Left colon (tissue), 2 donors: ENCODE measurements around the gene CPN2. TPM values are rescaled to one million over a fixed set of nuclear protein-coding genes. Genes with fewer than 3 reads are reported as not detected.

Experiments used
- ATAC-seq: fragments of 200-7000 bp; cut with Tn5 transposase; one replicate; pipeline ENCODE4 v1.9.1; 2020; ENCODE audit warnings: mild to moderate bottlenecking, moderate library complexity
- DNase-seq, 2 donors: peaks; one replicate each; pipeline ENCODE4 v3.0.0-alpha.2; 2020
- intact Hi-C, 2 donors: fragments of 100-400 bp; cut with DNase I in 1 of 2; cut with micrococcal nuclease in 1 of 2; formaldehyde crosslinking; loops; one replicate each; pipeline versions ENCODE4 v1.11.2 to v1.14.0; 2022; cut with DNase I, micrococcal nuclease
- long read RNA-seq: library from polyadenylated mRNA; unstranded; transcript quantifications from one replicate; pipeline ENCODE4 v2.0.0, GENCODE V29; 2021
- total RNA-seq, 2 donors: library from RNA; stranded (reverse); fragmentation: NEBNext Ultra II Directional; extraction: Animal tissue kit (Norgen Biotek cat#: 25700); gene quantifications; one replicate each; pipeline ENCODE4 v1.2.1, GENCODE V29; 2021
- donor health status: DM: no; HTN: no; CAD: no.
- donor health status: DM: yes; HTN: yes; CAD: no.

Gene CPN2
- total RNA-seq, result not detected
- long read RNA-seq, result 0 reads

GRCh38 chr3:194351080-194351672, at the start of gene CPN2:
CPN2 (minus strand) TSS chr3:194351328; CDS start chr3:194342702, 8,626 bp downstream.
- ATAC-seq (no peak), DNase-seq (no peak)
- intact Hi-C loops, result no loop called here

DNA sequence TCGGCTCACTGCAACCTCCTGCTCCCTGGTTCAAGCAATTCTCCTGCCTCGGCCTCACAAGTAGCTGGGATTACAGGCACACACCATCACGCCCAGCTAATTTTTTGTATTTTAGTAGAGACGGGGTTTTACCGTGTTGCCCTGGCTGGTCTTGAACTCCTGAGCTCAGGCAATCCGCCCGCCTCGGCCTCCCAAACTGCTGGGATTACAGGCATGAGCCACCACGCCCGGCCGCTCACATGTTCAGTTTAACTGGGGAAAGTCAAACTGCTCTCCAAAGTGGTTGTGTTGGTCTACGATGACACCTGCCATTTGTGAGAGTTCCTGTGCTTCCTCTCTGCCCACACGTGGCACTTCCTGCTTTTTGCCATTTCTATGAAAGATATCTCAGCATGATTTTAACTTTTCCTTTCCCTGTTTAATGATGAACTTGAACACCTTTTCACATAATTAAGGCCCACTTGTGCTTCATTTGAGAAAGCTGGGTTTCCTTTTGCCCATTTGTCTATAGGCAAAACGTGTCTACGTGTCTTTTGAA, 48.8 kb upstream of the CPN2 start:
- intact Hi-C loops, result loop anchor here in 1 of 2 donors (10.0 kb wide), 1 partner anchor 65 kb away; no protein-coding TSS in a partner anchor
- ATAC-seq (no peak), DNase-seq (no peak)

- ATAC-seq (no peak), DNase-seq (no peak)
- intact Hi-C loops, result no loop called here
These were observed 48.0 kb upstream of the CPN2 start, which contains the start of gene GP5 for GRCh38 chr3:194399166-194399565. GP5 (minus strand) TSS chr3:194399266; CDS start chr3:194398282, 984 bp downstream.

DNA sequence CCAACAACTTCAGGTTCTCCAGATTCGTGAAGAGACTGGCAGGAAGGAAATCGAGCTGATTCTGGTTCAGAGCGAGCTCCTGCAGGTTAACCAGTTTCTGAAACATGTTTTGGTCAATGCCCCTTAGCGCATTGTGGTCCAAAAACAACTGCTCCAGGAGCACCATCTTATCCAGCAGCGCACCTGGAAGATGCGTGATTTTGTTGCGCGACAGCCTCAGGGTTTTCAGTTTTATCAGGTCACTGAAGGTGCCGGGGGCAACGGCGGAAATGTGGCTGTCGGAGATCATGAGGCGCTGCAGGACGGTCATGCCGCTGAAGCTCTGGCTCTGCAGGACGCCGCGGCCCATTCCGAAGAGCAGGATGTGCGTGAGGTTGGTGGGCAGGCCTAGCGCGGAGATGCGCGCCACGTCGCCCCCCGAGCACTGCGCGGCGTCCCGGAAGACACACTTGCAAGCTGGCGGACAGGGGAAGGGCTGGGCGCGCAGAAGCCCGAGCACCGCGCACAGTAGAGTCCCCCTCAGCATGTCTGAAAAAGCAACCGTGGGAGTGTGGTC, 46.7 kb upstream of the CPN2 start:
- DNase-seq (no peak), ATAC-seq (no peak)
- intact Hi-C loops, result no loop called here

DNA sequence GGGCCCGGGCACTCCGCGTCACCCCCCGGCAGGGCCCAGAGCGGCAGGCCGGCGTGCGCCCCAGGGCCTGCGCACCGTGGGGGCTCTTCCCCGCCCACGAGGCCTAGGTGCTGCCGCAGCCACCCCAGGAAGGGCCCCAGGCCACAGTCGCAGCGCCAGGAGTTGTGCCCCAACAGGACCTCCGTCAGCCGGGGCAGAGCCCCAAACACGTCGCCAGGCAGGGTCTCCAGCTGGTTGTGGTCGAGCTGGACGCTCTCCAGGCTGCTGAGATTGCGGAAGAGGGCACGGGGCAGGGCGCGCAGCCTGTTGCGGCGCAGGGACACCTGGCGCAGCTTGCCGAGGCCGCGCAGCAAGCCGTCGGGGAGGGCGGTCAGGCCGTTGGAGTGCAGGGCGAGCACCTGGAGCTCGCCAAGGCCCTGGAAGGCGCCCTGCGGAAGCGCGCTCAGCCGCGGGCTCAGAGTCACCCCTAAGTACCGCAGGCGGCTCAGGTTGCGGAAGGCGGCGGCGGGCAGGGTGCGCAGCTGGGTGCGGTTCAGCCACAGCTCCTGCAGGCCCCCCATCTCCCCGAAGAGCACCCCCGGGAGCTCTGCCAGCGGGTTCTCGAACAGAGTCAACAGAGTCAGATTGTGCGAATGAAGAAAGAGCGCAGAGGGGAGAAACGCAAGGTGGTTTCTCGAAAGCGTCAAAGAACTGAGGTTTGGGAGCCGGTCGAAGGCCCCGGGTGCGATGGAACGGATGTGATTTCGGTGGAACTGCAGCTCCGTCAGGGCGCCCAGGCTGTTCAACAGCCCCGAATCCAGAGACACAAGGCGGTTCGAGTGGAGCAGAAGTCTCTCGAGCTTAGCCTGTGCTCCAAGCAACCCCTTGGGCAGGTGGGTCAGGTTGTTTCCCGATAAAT, 46.0 kb upstream of the CPN2 start:
- intact Hi-C loops, result no loop called here
- DNase-seq, result no peak
- ATAC-seq, result no peak

- intact Hi-C loops, result no loop called here
These were observed 45.4 kb upstream of the CPN2 start for GRCh38 chr3:194396539-194396858.

GRCh38 chr3:194395778-194396538, 44.8 kb upstream of the CPN2 start:
- DNase-seq (peak; percentile 35 to 67), ATAC-seq (no peak)
- intact Hi-C loops, result no loop called here

More at GRCh38 chr3:194396539-194396858, 45.4 kb upstream of the CPN2 start:
- no peak for ATAC-seq
- no peak for DNase-seq

DNA sequence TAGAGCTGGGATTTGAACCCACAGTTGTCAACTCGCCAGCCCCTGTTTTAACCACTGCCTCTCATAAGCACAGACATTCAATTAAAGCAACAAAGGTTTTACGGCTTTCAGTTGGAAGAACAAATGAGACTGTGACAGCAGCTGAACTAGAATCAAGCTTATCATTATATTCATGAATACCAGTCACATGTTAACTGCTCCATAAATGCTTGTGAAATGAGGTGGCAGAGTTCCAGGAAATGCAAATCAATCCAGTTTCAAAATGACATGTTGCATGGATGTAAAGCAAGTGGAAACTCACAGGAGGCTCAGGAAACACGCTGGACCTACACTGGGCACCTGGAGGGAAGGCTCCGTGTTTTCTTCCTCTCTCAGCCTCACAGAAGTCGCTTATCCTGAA, 44.1 kb upstream of the CPN2 start:
- intact Hi-C loops, result no loop called here
- DNase-seq (peak; percentile 27 to 45), ATAC-seq (peak; percentile 87)

- DNase-seq, result no peak
- ATAC-seq, result no peak
- intact Hi-C loops, result no loop called here
These were observed 41.4 kb upstream of the CPN2 start for GRCh38 chr3:194392576-194392975.

- ATAC-seq (no peak), DNase-seq (no peak)
- intact Hi-C loops, result no loop called here
These were observed 39.7 kb upstream of the CPN2 start for GRCh38 chr3:194390835-194391234.

DNA sequence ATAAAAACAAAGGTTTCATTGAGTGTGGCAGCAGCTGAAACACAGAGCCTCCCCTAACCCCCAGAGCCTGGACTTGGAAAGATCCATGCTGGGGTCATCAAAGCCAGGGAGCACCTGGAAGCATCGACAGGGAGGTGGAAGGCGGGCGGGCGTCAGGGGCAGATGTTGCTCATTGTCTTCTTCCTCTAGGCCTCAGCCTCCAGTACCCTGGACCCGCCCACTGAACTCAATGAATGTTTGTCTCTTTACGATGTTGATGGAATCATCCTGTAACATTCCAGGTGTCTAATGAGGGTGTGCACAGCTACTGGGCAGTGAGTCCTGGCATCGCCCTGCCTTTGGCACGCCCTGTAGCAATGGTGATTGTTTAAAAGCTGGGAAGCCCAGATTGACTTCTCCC, 38.1 kb upstream of the CPN2 start:
- ATAC-seq (peak; percentile 82), DNase-seq (peak in 1 of 2 donors; percentile 22)
- intact Hi-C loops, result no loop called here

DNA sequence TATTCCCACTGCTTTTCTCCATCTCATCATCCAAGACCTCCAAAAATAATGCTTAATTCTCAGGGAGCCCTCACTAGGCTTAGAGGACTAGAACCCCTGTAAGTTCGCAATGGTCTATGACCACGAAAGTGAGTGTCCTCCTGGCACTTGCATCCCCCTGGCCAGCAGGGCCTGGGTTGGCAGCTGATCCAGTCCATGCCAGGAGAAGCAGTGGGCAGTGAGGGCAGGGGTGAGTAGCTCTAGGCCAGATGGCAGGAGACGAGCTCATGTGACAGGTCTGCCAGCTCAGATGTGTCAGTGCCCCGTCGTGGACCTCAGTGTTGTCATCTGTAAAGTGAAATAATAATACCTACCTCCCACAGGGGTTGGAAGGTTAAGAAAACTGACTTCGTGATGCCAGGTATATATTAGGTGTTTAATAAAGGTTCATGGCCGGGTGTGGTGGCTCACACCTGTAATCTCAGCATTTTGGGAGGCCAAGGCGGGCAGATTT, 36.8 kb upstream of the CPN2 start:
- intact Hi-C loops, result no loop called here
- ATAC-seq, result no peak
- peak in 1 of 2 donors; percentile 14 for DNase-seq

DNA sequence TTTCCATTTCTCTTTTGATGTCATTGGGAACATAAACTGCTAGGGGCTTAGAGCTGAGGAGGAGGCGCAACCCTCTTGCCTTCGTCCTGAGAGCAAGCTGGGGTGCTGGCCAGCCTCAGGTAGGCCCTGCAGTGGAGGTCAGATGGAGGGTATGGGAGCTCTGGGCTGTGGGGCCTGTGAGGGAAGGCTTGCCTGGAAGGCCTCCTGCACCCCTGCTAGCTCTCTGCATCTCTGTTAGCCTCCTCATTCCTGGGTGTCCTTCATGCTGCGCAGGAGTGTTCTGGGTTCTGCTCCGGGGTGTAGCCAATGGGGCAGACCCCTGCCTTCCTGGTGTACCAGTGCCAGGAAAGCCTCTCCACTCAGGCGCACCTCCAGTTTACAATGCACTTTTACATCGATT, 36.1 kb upstream of the CPN2 start:
- intact Hi-C loops, result no loop called here
- no peak for ATAC-seq
- DNase-seq, result peak in 1 of 2 donors; percentile 12

GRCh38 chr3:194386648-194387047, 35.5 kb upstream of the CPN2 start:
- intact Hi-C loops, result no loop called here
- DNase-seq (no peak), ATAC-seq (no peak)

DNA sequence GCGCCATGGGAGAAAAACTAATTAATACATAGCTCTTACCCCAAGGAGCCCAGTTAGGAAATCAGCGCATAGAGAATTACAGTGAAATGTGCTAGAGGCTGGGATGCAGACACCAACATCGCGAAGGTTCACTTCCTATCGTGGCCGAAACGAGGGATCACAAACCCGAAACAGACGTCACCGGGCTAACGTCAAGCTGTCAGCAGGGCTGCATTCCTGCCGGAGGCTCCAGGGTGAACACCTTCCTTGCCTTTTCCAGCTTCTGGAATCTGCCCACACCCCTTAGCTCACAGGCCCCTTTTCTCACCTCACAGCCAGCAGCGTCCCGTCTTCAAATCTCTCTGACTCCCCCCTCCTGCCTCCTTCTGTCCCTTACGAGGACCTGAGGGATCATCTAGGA, 34.9 kb upstream of the CPN2 start:
- intact Hi-C loops, result no loop called here
- no peak for DNase-seq
- no peak for ATAC-seq

GRCh38 chr3:194384569-194385001, 33.5 kb upstream of the CPN2 start:
- ATAC-seq (no peak), DNase-seq (peak in 1 of 2 donors; percentile 18)
- intact Hi-C loops, result no loop called here

DNA sequence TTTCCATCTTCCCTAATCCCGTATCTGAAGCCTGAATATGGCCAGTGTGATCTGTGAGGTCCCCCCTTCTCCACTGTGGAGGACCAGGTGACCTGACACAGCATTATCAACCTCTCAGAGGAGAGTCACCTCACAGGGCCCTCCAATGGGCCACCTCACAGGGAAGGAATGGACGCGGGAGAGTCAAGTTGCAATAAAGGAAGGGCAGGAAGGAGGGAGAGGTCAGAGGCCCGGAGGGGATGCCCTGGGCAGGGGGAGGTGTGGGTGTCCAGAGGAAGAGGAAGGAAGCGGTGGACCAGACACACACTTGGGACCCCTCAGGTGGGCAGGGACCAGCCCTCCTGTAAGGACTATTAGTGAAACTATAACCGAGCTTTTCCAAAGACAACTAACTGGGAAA, 33.0 kb upstream of the CPN2 start:
- DNase-seq, result peak in 1 of 2 donors; percentile 4
- no peak for ATAC-seq

DNA sequence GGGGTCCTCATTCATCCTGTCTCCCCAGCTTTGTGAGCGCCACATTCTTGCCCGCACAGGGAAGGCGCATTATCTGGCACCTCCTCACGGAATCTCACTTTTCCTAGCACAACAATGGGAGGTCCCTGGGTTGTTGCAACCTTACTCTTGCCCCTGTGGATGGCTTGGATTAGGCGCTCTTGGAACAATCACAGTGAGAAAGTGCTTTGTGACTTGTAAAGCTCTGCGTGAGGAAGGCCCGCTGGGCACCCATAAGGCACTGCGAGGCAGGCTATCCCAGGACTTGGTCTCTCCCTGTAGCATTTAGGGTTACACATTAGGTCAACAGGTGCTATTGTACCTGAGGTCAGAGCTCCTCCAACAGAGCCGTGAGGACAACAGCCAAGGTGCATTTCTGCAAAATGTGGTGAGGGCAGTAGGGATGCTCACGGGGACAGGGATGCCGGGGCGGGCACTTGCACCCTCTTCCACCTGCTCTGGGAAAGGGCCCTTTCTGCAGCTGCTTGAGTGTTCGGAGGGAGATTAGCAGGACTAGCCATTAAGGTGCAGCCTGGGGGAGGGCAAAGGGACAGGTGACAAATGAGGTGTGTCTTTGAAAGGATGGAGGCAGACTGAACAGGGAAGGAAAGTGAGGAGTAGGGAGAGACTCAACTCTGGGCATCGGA, 32.3 kb upstream of the CPN2 start:
- DNase-seq (peak in 1 of 2 donors; percentile 3), ATAC-seq (no peak)
- intact Hi-C loops, result no loop called here

More for the DNA sequence above, 33.0 kb upstream of the CPN2 start:
- intact Hi-C loops, result no loop called here
